ENCODE results near the gene ALPK3.
A peak's percentile ranks its signal among the peaks of the same experiment; 100 is the strongest.

ALPK3 gene

GRCh38 chr15:84855765-84856164, 38.6 kb downstream of the ALPK3 start:
- H3K27ac ChIP-seq (ENCODE audit: low read length), result no peak overlapping the region
- no peaks in the 10 kb centered on the region for H3K36me3 ChIP-seq (replicated peaks; ENCODE audit: low read depth, low read length)
- no peaks in the 10 kb centered on the region for H3K79me2 ChIP-seq (ENCODE audit: low read length)
- TF ChIP-seq CTCF (IDR thresholded peaks at IDR 0.05; ENCODE audit: low read depth, low read length) (no peak), EZH2phosphoT487 (IDR thresholded peaks at IDR 0.05; ENCODE audit: low read depth) (no peak)
- H3K9ac ChIP-seq (ENCODE audit: low read length), result no peak overlapping the region
- H2AFZ ChIP-seq (ENCODE audit: low read depth, low read length), result no peak overlapping the region
- H3K4me1 ChIP-seq (ENCODE audit: low read length), result peaks cover 33% of the 10 kb centered on the region
- no peak overlapping the region for H3K4me3 ChIP-seq (ENCODE audit: low read length)
- no peaks in the 10 kb centered on the region for H4K20me1 ChIP-seq (ENCODE audit: insufficient read depth, low read length)
- no peaks in the 10 kb centered on the region for H3K9me3 ChIP-seq (ENCODE audit: insufficient read depth, low read length)
- no peaks in the 10 kb centered on the region for H3K27me3 ChIP-seq (ENCODE audit: low read depth, low read length)
- no peak overlapping the region for H3K4me2 ChIP-seq (ENCODE audit: low read length)

DNA sequence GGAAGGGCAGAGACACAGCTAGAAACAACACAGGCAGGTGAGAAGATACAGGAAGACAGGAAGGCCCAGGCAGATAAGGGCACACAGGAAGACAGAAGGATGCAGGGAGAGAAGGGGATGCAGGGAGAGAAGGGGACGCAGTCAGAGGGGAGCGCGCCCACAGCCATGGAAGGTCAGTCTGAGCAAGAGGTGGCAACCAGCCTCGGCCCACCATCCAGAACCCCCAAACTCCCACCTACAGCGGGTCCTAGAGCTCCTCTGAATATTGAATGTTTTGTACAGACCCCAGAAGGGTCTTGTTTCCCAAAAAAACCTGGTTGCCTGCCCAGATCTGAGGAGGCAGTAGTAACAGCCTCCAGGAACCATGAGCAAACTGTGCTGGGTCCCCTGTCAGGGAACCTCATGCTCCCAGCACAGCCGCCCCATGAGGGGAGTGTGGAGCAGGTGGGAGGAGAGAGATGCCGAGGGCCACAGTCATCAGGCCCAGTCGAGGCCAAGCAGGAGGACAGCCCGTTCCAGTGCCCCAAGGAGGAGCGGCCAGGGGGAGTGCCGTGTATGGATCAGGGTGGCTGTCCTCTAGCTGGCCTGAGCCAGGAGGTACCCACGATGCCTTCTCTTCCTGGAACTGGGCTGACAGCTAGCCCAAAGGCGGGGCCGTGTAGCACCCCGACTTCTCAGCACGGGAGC, 39.7 kb downstream of the ALPK3 start:
- Histone ChIP-seq H3K4me3 (ENCODE audit: low read length) (no peak overlapping the region), H3K27ac (ENCODE audit: low read length) (no peak overlapping the region), H3K4me2 (ENCODE audit: low read length) (no peak overlapping the region), H2AFZ (ENCODE audit: low read depth, low read length) (no peak overlapping the region), H3K9ac (ENCODE audit: low read length) (no peak overlapping the region), H3K79me2 (ENCODE audit: low read length) (no peaks in the 10 kb centered on the region), H3K4me1 (ENCODE audit: low read length) (peaks cover 39% of the 10 kb centered on the region), H4K20me1 (ENCODE audit: insufficient read depth, low read length) (no peaks in the 10 kb centered on the region), H3K27me3 (ENCODE audit: low read depth, low read length) (no peaks in the 10 kb centered on the region), H3K36me3 (replicated peaks; ENCODE audit: low read depth, low read length) (no peaks in the 10 kb centered on the region), H3K9me3 (ENCODE audit: insufficient read depth, low read length) (no peaks in the 10 kb centered on the region)
- TF ChIP-seq CTCF (IDR thresholded peaks at IDR 0.05; ENCODE audit: low read depth, low read length) (no peak), EZH2phosphoT487 (IDR thresholded peaks at IDR 0.05; ENCODE audit: low read depth) (no peak)

- no peaks in the 10 kb centered on the region for H3K36me3 ChIP-seq (replicated peaks; ENCODE audit: low read depth, low read length)
- peaks cover 39% of the 10 kb centered on the region for H3K4me1 ChIP-seq (ENCODE audit: low read length)
- no peaks in the 10 kb centered on the region for H4K20me1 ChIP-seq (ENCODE audit: insufficient read depth, low read length)
- H3K79me2 ChIP-seq (ENCODE audit: low read length), result no peaks in the 10 kb centered on the region
- H3K9me3 ChIP-seq (ENCODE audit: insufficient read depth, low read length), result no peaks in the 10 kb centered on the region
- H3K9ac ChIP-seq (ENCODE audit: low read length), result no peak overlapping the region
- no peak overlapping the region for H3K4me3 ChIP-seq (ENCODE audit: low read length)
- H2AFZ ChIP-seq (ENCODE audit: low read depth, low read length), result peak overlapping the region; percentile 2; the same call in 1 of the 2 replicates
- H3K27me3 ChIP-seq (ENCODE audit: low read depth, low read length), result no peaks in the 10 kb centered on the region
- no peak overlapping the region for H3K27ac ChIP-seq (ENCODE audit: low read length)
- no peak for TF ChIP-seq CTCF (IDR thresholded peaks at IDR 0.05; ENCODE audit: low read depth, low read length)
- H3K4me2 ChIP-seq (ENCODE audit: low read length), result peak overlapping the region; percentile 15; the same call in 1 of the 2 replicates
Observed at GRCh38 chr15:84857418-84858004, 40.4 kb downstream of the ALPK3 start.

DNA sequence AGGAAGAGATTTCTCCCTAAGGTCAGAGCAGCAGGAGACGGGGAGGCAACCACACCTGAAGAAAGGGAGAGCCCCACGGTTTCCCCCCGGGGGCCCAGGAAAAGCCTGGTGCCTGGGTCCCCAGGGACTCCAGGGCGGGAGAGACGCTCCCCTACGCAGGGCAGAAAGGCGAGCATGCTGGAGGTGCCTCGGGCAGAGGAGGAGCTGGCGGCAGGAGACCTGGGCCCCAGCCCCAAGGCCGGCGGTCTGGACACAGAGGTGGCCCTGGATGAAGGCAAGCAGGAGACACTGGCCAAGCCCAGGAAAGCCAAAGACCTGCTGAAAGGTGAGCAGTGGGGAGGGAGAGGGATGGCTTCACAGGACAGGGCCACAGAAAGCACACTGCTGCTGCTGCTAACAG, 41.1 kb downstream of the ALPK3 start:
- H3K27me3 ChIP-seq (ENCODE audit: low read depth, low read length), result no peaks in the 10 kb centered on the region
- H3K36me3 ChIP-seq (replicated peaks; ENCODE audit: low read depth, low read length), result no peaks in the 10 kb centered on the region
- no peaks in the 10 kb centered on the region for H3K79me2 ChIP-seq (ENCODE audit: low read length)
- H3K4me1 ChIP-seq (ENCODE audit: low read length), result peaks cover 39% of the 10 kb centered on the region
- peak overlapping the region; percentile 2; the same call in 1 of the 2 replicates for H2AFZ ChIP-seq (ENCODE audit: low read depth, low read length)
- H4K20me1 ChIP-seq (ENCODE audit: insufficient read depth, low read length), result no peaks in the 10 kb centered on the region
- H3K27ac ChIP-seq (ENCODE audit: low read length), result no peak overlapping the region
- H3K9ac ChIP-seq (ENCODE audit: low read length), result no peak overlapping the region
- H3K4me2 ChIP-seq (ENCODE audit: low read length), result peak overlapping the region; percentile 15
- H3K9me3 ChIP-seq (ENCODE audit: insufficient read depth, low read length), result no peaks in the 10 kb centered on the region
- TF ChIP-seq EZH2phosphoT487 (IDR thresholded peaks at IDR 0.05; ENCODE audit: low read depth), result no peak
- H3K4me3 ChIP-seq (ENCODE audit: low read length), result no peak overlapping the region
